Liver (tissue), 3 donors: ENCODE results near the gene PRSS33.

Source experiments
- EGR1 ChIP-seq, 2 donors: IDR thresholded peaks; 2 replicates each; pipeline ENCODE4 v1.6.1; 2016 to 2018; ENCODE audit warnings: antibody characterized with exemption in 2 of 2, low read depth in 2 of 2
- FOXA2 ChIP-seq: IDR thresholded peaks from 2 replicates; pipeline ENCODE4 v1.6.1; 2016; ENCODE audit warnings: antibody characterized with exemption
- GABPA ChIP-seq, 2 donors: IDR thresholded peaks in 1 of 2; conservative IDR thresholded peaks in 1 of 2; 2 replicates each; pipeline ENCODE4 v1.6.1; 2016; ENCODE audit warnings: antibody characterized with exemption in 2 of 2, mild to moderate bottlenecking in 1 of 2, moderate library complexity in 1 of 2
- JUND ChIP-seq, 2 donors: IDR thresholded peaks; 2 replicates each; pipeline ENCODE4 v1.6.1; 2016; ENCODE audit warnings: antibody characterized with exemption in 2 of 2
- RAD21 ChIP-seq, 2 donors: IDR thresholded peaks; 2 replicates each; pipeline ENCODE4 v1.6.1; 2016; ENCODE audit warnings: antibody characterized with exemption in 2 of 2, mild to moderate bottlenecking in 2 of 2
- RXRA ChIP-seq, 2 donors: IDR thresholded peaks; 2 replicates each; pipeline ENCODE4 v1.6.1; 2017 to 2018; ENCODE audit warnings: antibody characterized with exemption in 2 of 2, mild to moderate bottlenecking in 1 of 2
- TAF1 ChIP-seq: conservative IDR thresholded peaks from 2 replicates; pipeline ENCODE4 v1.6.1; 2016; ENCODE audit warnings: antibody characterized with exemption, mild to moderate bottlenecking
- TF ChIP-seq, protein P1 (sequence below): fragments of 150-350 bp; IDR thresholded peaks from 2 replicates; pipeline ENCODE4 v1.5.1; 2017; ENCODE audit warnings: improper control_type of control experiment, low read depth, low read length; ENCODE audit not compliant: missing input control
- TF ChIP-seq, protein P2 (sequence below): IDR thresholded peaks from 2 replicates; pipeline ENCODE4 v1.6.1; 2016; ENCODE audit warnings: antibody characterized with exemption, mild to moderate bottlenecking
- TF ChIP-seq, protein P3 (sequence below): IDR thresholded peaks from 2 replicates; pipeline ENCODE4 v1.6.1; 2016; ENCODE audit warnings: antibody characterized with exemption
- donor health status: healthy.
- donor health status: healthy.

DNA sequence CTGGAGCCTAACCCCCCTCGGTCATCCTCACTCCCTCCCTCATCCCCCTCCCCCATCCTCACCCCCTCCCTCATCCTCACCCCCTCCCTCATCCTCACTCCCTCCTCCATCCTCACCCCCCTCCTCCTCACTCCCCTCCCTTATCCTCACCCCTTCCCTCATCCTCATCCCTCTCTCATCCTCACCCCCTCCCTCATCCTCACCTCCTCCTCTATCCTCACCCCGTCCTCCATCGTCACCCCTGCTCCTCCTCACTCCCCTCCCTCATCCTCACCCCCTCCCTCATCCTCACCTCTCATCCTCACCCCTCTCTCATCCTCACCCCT lies 571 bp downstream of the PRSS33 start:
- TF ChIP-seq, protein P1, sequence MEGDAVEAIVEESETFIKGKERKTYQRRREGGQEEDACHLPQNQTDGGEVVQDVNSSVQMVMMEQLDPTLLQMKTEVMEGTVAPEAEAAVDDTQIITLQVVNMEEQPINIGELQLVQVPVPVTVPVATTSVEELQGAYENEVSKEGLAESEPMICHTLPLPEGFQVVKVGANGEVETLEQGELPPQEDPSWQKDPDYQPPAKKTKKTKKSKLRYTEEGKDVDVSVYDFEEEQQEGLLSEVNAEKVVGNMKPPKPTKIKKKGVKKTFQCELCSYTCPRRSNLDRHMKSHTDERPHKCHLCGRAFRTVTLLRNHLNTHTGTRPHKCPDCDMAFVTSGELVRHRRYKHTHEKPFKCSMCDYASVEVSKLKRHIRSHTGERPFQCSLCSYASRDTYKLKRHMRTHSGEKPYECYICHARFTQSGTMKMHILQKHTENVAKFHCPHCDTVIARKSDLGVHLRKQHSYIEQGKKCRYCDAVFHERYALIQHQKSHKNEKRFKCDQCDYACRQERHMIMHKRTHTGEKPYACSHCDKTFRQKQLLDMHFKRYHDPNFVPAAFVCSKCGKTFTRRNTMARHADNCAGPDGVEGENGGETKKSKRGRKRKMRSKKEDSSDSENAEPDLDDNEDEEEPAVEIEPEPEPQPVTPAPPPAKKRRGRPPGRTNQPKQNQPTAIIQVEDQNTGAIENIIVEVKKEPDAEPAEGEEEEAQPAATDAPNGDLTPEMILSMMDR, result no peak
- TF ChIP-seq, protein P2, sequence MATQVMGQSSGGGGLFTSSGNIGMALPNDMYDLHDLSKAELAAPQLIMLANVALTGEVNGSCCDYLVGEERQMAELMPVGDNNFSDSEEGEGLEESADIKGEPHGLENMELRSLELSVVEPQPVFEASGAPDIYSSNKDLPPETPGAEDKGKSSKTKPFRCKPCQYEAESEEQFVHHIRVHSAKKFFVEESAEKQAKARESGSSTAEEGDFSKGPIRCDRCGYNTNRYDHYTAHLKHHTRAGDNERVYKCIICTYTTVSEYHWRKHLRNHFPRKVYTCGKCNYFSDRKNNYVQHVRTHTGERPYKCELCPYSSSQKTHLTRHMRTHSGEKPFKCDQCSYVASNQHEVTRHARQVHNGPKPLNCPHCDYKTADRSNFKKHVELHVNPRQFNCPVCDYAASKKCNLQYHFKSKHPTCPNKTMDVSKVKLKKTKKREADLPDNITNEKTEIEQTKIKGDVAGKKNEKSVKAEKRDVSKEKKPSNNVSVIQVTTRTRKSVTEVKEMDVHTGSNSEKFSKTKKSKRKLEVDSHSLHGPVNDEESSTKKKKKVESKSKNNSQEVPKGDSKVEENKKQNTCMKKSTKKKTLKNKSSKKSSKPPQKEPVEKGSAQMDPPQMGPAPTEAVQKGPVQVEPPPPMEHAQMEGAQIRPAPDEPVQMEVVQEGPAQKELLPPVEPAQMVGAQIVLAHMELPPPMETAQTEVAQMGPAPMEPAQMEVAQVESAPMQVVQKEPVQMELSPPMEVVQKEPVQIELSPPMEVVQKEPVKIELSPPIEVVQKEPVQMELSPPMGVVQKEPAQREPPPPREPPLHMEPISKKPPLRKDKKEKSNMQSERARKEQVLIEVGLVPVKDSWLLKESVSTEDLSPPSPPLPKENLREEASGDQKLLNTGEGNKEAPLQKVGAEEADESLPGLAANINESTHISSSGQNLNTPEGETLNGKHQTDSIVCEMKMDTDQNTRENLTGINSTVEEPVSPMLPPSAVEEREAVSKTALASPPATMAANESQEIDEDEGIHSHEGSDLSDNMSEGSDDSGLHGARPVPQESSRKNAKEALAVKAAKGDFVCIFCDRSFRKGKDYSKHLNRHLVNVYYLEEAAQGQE, result no peak
- TF ChIP-seq JUND (IDR thresholded peaks at IDR 0.05), result no peak
- no peak for TF ChIP-seq TAF1
- TF ChIP-seq RAD21 (IDR thresholded peaks at IDR 0.05), result no peak
- no peak for TF ChIP-seq GABPA (IDR thresholded peaks at IDR 0.05 in 1 of 2, conservative IDR thresholded peaks at IDR 0.05 in 1 of 2)
- TF ChIP-seq FOXA2, result no peak
- TF ChIP-seq EGR1 (IDR thresholded peaks at IDR 0.05; ENCODE audit: low read depth in 2 of 2), result no peak
- TF ChIP-seq, protein P3, sequence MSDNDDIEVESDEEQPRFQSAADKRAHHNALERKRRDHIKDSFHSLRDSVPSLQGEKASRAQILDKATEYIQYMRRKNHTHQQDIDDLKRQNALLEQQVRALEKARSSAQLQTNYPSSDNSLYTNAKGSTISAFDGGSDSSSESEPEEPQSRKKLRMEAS, result no peak
- no peak for TF ChIP-seq RXRA (IDR thresholded peaks at IDR 0.05)
